Neutrophil (primary cell): Measurements from ENCODE around the gene NAPSA.

Experiments used
- H3K27ac ChIP-seq: fragments of 200-600 bp; sonication (generic); 2 replicates; pipeline ENCODE4 v1.5.1; 2016; ENCODE audit warnings: mild to moderate bottlenecking, moderate library complexity
- H3K27me3 ChIP-seq: fragments of 200-600 bp; sonication (generic); 2 replicates; pipeline ENCODE4 v1.6.0; 2016; ENCODE audit warnings: mild to moderate bottlenecking
- H3K36me3 ChIP-seq: fragments of 200-600 bp; sonication (generic); 2 replicates; pipeline ENCODE4 v1.5.1; 2017
- H3K4me1 ChIP-seq, 2 experiments: fragments of 200-600 bp in 1 of 2; sonication (generic) in 1 of 2; 1 replicate in 1 of 2; 2 replicates in 1 of 2; pipeline versions ENCODE4 v1.5.1 to v1.6.1; 2013 to 2016; ENCODE audit warnings: low read depth in 1 of 2, low read length in 1 of 2, mild to moderate bottlenecking in 1 of 2, moderate library complexity in 1 of 2; ENCODE audit not compliant: control insufficient read depth in 1 of 2, insufficient read depth in 1 of 2
- H3K4me3 ChIP-seq, 2 experiments: fragments of 200-600 bp in 1 of 2; sonication (generic) in 1 of 2; 1 replicate in 1 of 2; 2 replicates in 1 of 2; pipeline ENCODE4 v1.5.1; 2013 to 2016; ENCODE audit warnings: low read depth in 1 of 2, low read length in 1 of 2, mild to moderate bottlenecking in 1 of 2, moderate library complexity in 1 of 2
- H3K9me3 ChIP-seq: fragments of 200-600 bp; sonication (generic); 2 replicates; pipeline ENCODE4 v1.5.1; 2016
- TF ChIP-seq, protein P1 (sequence below): fragments of 200-600 bp; sonication (generic); IDR thresholded peaks from 2 replicates; pipeline ENCODE4 v1.5.1; 2016; ENCODE audit warnings: antibody characterized with exemption

Gene NAPSA

DNA sequence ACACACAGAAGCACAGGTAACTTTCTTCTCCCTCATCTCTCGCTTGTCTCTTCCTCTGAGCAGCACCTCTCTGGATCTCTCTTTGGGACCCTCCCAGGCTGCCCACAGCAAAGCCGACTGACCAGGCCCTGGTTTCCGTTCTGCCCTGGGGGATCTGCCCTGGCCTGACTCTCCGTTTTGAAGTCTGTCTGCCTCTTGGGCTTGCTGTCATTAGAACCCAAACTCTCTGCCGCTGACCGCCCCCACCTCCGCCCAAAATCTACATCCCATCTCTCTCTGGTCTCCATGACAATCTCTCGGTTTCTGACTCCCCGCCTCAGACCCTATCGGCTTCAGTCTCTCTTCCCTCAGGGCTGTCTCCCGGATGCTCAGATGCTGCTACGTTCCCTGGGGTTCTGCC lies 43.2 kb downstream of the NAPSA start:
- Histone ChIP-seq H3K27ac (no peak overlapping the region), H3K27me3 (peaks cover 62% of the 10 kb centered on the region), H3K36me3 (no peaks in the 10 kb centered on the region), H3K4me3 (no peak overlapping the region), H3K9me3 (no peaks in the 10 kb centered on the region), H3K4me1 (no peaks in the 10 kb centered on the region)
- TF ChIP-seq, protein P1, sequence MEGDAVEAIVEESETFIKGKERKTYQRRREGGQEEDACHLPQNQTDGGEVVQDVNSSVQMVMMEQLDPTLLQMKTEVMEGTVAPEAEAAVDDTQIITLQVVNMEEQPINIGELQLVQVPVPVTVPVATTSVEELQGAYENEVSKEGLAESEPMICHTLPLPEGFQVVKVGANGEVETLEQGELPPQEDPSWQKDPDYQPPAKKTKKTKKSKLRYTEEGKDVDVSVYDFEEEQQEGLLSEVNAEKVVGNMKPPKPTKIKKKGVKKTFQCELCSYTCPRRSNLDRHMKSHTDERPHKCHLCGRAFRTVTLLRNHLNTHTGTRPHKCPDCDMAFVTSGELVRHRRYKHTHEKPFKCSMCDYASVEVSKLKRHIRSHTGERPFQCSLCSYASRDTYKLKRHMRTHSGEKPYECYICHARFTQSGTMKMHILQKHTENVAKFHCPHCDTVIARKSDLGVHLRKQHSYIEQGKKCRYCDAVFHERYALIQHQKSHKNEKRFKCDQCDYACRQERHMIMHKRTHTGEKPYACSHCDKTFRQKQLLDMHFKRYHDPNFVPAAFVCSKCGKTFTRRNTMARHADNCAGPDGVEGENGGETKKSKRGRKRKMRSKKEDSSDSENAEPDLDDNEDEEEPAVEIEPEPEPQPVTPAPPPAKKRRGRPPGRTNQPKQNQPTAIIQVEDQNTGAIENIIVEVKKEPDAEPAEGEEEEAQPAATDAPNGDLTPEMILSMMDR = no peak

DNA sequence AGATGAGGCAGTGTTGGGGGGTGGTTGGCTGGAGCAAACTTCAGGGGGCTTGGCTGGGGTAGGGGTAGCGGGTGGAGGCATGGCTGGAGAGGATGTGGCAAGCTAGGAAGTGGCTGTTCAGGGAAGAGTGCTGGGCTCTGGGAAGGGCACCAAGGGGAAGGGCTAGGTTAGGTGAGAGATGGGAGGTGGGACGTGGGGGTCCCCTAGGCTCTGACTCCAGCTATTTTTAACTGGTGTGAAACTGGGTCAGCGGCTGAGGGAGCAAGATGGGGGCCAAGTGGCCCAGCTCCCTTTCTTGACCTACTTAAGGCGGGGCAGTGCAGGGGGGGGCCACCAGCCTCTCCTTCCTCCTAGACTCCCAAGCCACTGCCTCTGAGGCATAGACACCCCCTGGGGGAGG lies 43.6 kb downstream of the NAPSA start:
- Histone ChIP-seq H3K27me3 (peaks cover 62% of the 10 kb centered on the region), H3K4me1 (no peaks in the 10 kb centered on the region), H3K4me3 (no peak overlapping the region), H3K36me3 (no peaks in the 10 kb centered on the region), H3K27ac (no peak overlapping the region), H3K9me3 (no peaks in the 10 kb centered on the region)
- TF ChIP-seq, protein P1 = no peak

DNA sequence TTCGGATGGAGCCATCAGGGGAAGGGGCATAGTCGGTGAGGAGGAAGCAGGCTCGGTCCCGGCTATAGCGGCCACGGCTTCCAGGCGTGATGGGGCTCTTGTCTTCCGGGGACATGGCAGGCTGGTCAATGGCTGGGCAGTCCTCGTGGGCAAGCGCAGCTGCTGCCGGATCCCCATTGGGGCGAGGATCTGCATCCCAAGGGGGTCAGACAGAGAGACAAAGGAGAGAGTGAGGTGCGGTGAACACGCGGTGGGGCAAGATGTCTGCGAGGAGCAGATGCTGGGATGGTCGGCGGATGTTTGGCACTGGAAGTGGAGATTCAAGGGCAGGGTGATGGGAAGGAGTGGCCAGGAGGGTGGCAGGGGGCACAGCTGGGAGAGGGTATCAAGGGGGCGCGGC lies 44.8 kb downstream of the NAPSA start:
- H3K27ac ChIP-seq = no peak overlapping the region

DNA sequence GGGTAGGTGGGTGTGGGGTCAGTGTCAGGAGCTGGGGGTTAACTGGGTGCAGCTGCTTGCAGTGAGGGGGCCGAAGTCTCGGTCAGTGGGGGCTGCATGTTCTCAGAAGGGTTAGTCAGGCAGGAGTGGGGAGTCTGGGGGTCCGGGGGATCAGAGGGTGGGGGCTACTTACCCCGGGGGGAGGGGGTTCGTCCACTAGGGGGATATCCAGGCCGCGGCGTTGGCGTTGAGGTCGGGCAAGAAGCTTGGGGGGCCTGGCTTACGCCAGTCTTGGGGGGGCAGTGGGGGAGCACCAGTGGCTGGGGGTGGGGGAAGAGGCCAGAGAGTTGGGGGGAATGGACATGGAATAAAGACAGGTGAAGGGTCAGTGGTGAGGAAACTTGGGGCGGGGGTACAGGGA lies 45.4 kb downstream of the NAPSA start:
- H3K4me3 ChIP-seq = no peak overlapping the region
- TF ChIP-seq, protein P1 = no peak
- peaks cover 62% of the 10 kb centered on the region for H3K27me3 ChIP-seq
- no peak overlapping the region for H3K27ac ChIP-seq
- H3K36me3 ChIP-seq = no peaks in the 10 kb centered on the region
- no peaks in the 10 kb centered on the region for H3K9me3 ChIP-seq
- H3K4me1 ChIP-seq = no peaks in the 10 kb centered on the region

More for the DNA sequence above, 44.8 kb downstream of the NAPSA start:
- Histone ChIP-seq H3K4me1 (no peaks in the 10 kb centered on the region), H3K4me3 (no peak overlapping the region), H3K9me3 (no peaks in the 10 kb centered on the region), H3K27me3 (peaks cover 62% of the 10 kb centered on the region), H3K36me3 (no peaks in the 10 kb centered on the region)
- TF ChIP-seq, protein P1 = no peak

DNA sequence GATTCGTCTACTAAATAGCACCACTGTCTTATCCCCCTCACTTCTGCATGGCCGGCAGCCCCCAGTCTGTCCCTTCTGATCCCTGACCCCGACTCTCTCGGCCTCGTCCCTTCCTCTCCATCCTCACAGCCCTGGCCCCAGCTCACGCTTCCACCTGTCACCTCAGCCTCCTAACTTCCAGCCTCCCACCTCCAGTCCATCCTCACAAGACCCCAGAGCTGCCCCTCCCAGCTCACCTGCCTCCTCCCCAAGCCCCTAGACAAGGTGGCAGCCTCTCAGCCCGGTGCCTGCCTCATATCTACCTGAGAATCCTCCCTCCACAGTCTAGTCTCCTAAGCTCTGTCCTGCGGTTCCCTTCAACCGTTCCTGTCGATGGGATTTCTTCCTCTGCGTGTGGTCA lies 46.3 kb downstream of the NAPSA start:
- H3K4me3 ChIP-seq = no peak overlapping the region
- TF ChIP-seq, protein P1 = no peak
- no peaks in the 10 kb centered on the region for H3K9me3 ChIP-seq
- no peaks in the 10 kb centered on the region for H3K4me1 ChIP-seq
- peaks cover 62% of the 10 kb centered on the region for H3K27me3 ChIP-seq
- no peaks in the 10 kb centered on the region for H3K36me3 ChIP-seq
- H3K27ac ChIP-seq = no peak overlapping the region

DNA sequence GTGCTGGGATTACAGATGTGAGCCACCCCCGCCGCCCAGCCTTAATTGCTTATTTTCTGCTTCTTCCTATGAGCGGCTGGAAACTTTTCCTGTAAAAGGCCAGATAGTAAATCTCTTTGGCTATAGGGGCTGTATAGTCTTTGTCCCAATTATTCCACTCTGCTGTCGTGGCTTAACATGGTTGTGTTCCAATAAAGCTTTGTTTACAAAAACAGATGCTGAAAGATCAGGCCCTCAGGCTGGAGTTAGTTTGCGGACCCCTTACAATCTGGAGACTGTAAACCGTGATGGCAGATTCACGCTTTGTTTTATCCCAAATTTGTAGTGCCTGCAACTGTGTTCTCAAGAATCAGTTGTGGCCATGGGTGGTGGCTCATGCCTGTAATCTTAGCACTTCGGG lies 47.0 kb downstream of the NAPSA start:
- Histone ChIP-seq H3K27ac (no peak overlapping the region), H3K36me3 (no peaks in the 10 kb centered on the region), H3K27me3 (peaks cover 62% of the 10 kb centered on the region), H3K9me3 (no peaks in the 10 kb centered on the region), H3K4me3 (no peak overlapping the region), H3K4me1 (no peaks in the 10 kb centered on the region)
- TF ChIP-seq, protein P1 = no peak
